ENCODE data around the gene LTBP1. TPM values are rescaled to one million over a fixed set of nuclear protein-coding genes. Genes with fewer than 3 reads are reported as not detected.

The LTBP1 gene
- total RNA-seq, 5 donors from 2014 or later (not counting 1 experiment from before 2014, with no cell fraction given): 0.16 to 0.76 (median 0.43) TPM

GRCh38 chr2:33301355-33301754 is 354.6 kb downstream of the LTBP1 start:
- no peak overlapping the region for H3K4me3 ChIP-seq (ENCODE audit: control insufficient read depth in 1 of 2, extremely low read depth in 1 of 2, low read length in 1 of 2)
- no peak for DNase-seq
- WGBS (ENCODE audit: insufficient coverage): 73% methylated on average over 3 of the region's 3 CpGs
- Mint-ChIP-seq H3K4me1 (no peaks in the 10 kb centered on the region), H3K4me3 (no peak overlapping the region), H3K27me3 (peaks cover 0 to 3% of the 10 kb centered on the region in 2 donors), H3K9me3 (no peaks in the 10 kb centered on the region), H3K36me3 (no peaks in the 10 kb centered on the region), H3K27ac (no peak overlapping the region)
- H3K36me3 ChIP-seq (ENCODE audit: control insufficient read depth in 2 of 2, extremely low read depth in 1 of 2, insufficient read depth in 1 of 2, low read length in 1 of 2): no peaks in the 10 kb centered on the region
- H3K27ac ChIP-seq (ENCODE audit: low read length): no peak overlapping the region
- ATAC-seq (replicated peaks in 1 of 4): no peak
- H3K4me1 ChIP-seq (ENCODE audit: control insufficient read depth in 1 of 2, extremely low read depth in 1 of 2, insufficient read depth in 2 of 2, low read length in 2 of 2): no peaks in the 10 kb centered on the region
- H3K9me3 ChIP-seq: no peaks in the 10 kb centered on the region
- POLR2A ChIA-PET: no interaction called here
- no peaks in the 10 kb centered on the region for H3K27me3 ChIP-seq (replicated peaks in 1 of 2; ENCODE audit: control insufficient read depth in 2 of 2, extremely low read depth in 1 of 2, insufficient read depth in 2 of 2, low read length in 1 of 2)
- CTCF ChIA-PET: no interaction called here

- no peaks in the 10 kb centered on the region for H3K27me3 ChIP-seq (replicated peaks in 1 of 2; ENCODE audit: control insufficient read depth in 2 of 2, extremely low read depth in 1 of 2, insufficient read depth in 2 of 2, low read length in 1 of 2)
- no peak overlapping the region for H3K4me3 Mint-ChIP-seq
- H3K36me3 Mint-ChIP-seq: no peaks in the 10 kb centered on the region
- no peak overlapping the region for H3K27ac ChIP-seq (ENCODE audit: low read length)
- H3K9me3 ChIP-seq: no peaks in the 10 kb centered on the region
- WGBS (ENCODE audit: insufficient coverage): no CpG with 5 or more reads among the region's 2 CpGs
- H3K4me1 Mint-ChIP-seq: no peaks in the 10 kb centered on the region
- H3K4me1 ChIP-seq (ENCODE audit: control insufficient read depth in 1 of 2, extremely low read depth in 1 of 2, insufficient read depth in 2 of 2, low read length in 2 of 2): no peaks in the 10 kb centered on the region
- peaks cover 0 to 3% of the 10 kb centered on the region in 2 donors for H3K27me3 Mint-ChIP-seq
- H3K4me3 ChIP-seq (ENCODE audit: control insufficient read depth in 1 of 2, extremely low read depth in 1 of 2, low read length in 1 of 2): no peak overlapping the region
- POLR2A ChIA-PET: no interaction called here
- ATAC-seq (replicated peaks in 1 of 4) (no peak), DNase-seq (no peak)
- CTCF ChIA-PET: no interaction called here
- H3K27ac Mint-ChIP-seq: no peak overlapping the region
- no peaks in the 10 kb centered on the region for H3K36me3 ChIP-seq (ENCODE audit: control insufficient read depth in 2 of 2, extremely low read depth in 1 of 2, insufficient read depth in 1 of 2, low read length in 1 of 2)
- no peaks in the 10 kb centered on the region for H3K9me3 Mint-ChIP-seq
Observed at GRCh38 chr2:33302348-33302747, 355.6 kb downstream of the LTBP1 start.

- 89% methylated on average over 7 of the region's 10 CpGs for WGBS (ENCODE audit: insufficient coverage)
- H3K9me3 ChIP-seq: no peaks in the 10 kb centered on the region
- Mint-ChIP-seq H3K36me3 (no peaks in the 10 kb centered on the region), H3K27me3 (peaks cover 0 to 3% of the 10 kb centered on the region in 2 donors), H3K4me1 (no peaks in the 10 kb centered on the region), H3K9me3 (no peaks in the 10 kb centered on the region), H3K4me3 (no peak overlapping the region), H3K27ac (no peak overlapping the region)
- ChIA-PET CTCF (no interaction called here), POLR2A (no interaction called here)
- H3K27ac ChIP-seq (ENCODE audit: low read length): no peak overlapping the region
- no peaks in the 10 kb centered on the region for H3K4me1 ChIP-seq (ENCODE audit: control insufficient read depth in 1 of 2, extremely low read depth in 1 of 2, insufficient read depth in 2 of 2, low read length in 2 of 2)
- H3K27me3 ChIP-seq (replicated peaks in 1 of 2; ENCODE audit: control insufficient read depth in 2 of 2, extremely low read depth in 1 of 2, insufficient read depth in 2 of 2, low read length in 1 of 2): no peaks in the 10 kb centered on the region
- no peak overlapping the region for H3K4me3 ChIP-seq (ENCODE audit: control insufficient read depth in 1 of 2, extremely low read depth in 1 of 2, low read length in 1 of 2)
- DNase-seq (no peak), ATAC-seq (replicated peaks in 1 of 4) (no peak)
- H3K36me3 ChIP-seq (ENCODE audit: control insufficient read depth in 2 of 2, extremely low read depth in 1 of 2, insufficient read depth in 1 of 2, low read length in 1 of 2): no peaks in the 10 kb centered on the region
Observed at GRCh38 chr2:33304032-33304864, 357.5 kb downstream of the LTBP1 start.

GRCh38 chr2:33307659-33308270 is 361.0 kb downstream of the LTBP1 start:
- Mint-ChIP-seq H3K36me3 (no peaks in the 10 kb centered on the region), H3K27ac (no peak overlapping the region), H3K27me3 (peaks cover 0 to 4% of the 10 kb centered on the region in 2 donors), H3K9me3 (no peaks in the 10 kb centered on the region), H3K4me1 (no peaks in the 10 kb centered on the region), H3K4me3 (no peak overlapping the region)
- ATAC-seq (replicated peaks in 1 of 4) (no peak), DNase-seq (no peak)
- H3K4me3 ChIP-seq (ENCODE audit: control insufficient read depth in 1 of 2, extremely low read depth in 1 of 2, low read length in 1 of 2): no peak overlapping the region
- H3K36me3 ChIP-seq (ENCODE audit: control insufficient read depth in 2 of 2, extremely low read depth in 1 of 2, insufficient read depth in 1 of 2, low read length in 1 of 2): no peaks in the 10 kb centered on the region
- ChIA-PET POLR2A (no interaction called here), CTCF (no interaction called here)
- H3K4me1 ChIP-seq (ENCODE audit: control insufficient read depth in 1 of 2, extremely low read depth in 1 of 2, insufficient read depth in 2 of 2, low read length in 2 of 2): no peaks in the 10 kb centered on the region
- H3K9me3 ChIP-seq: no peaks in the 10 kb centered on the region
- 80% methylated on average over 3 of the region's 9 CpGs for WGBS (ENCODE audit: insufficient coverage)
- H3K27me3 ChIP-seq (replicated peaks in 1 of 2; ENCODE audit: control insufficient read depth in 2 of 2, extremely low read depth in 1 of 2, insufficient read depth in 2 of 2, low read length in 1 of 2): no peaks in the 10 kb centered on the region
- H3K27ac ChIP-seq (ENCODE audit: low read length): no peak overlapping the region

- DNase-seq (no peak), ATAC-seq (replicated peaks in 1 of 4) (no peak)
- Histone ChIP-seq H3K36me3 (ENCODE audit: control insufficient read depth in 2 of 2, extremely low read depth in 1 of 2, insufficient read depth in 1 of 2, low read length in 1 of 2) (no peaks in the 10 kb centered on the region), H3K27ac (ENCODE audit: low read length) (no peak overlapping the region), H3K27me3 (replicated peaks in 1 of 2; ENCODE audit: control insufficient read depth in 2 of 2, extremely low read depth in 1 of 2, insufficient read depth in 2 of 2, low read length in 1 of 2) (no peaks in the 10 kb centered on the region), H3K4me1 (ENCODE audit: control insufficient read depth in 1 of 2, extremely low read depth in 1 of 2, insufficient read depth in 2 of 2, low read length in 2 of 2) (no peaks in the 10 kb centered on the region), H3K4me3 (ENCODE audit: control insufficient read depth in 1 of 2, extremely low read depth in 1 of 2, low read length in 1 of 2) (no peak overlapping the region), H3K9me3 (no peaks in the 10 kb centered on the region)
- Mint-ChIP-seq H3K36me3 (no peaks in the 10 kb centered on the region), H3K27ac (no peak overlapping the region), H3K27me3 (peaks cover 3 to 4% of the 10 kb centered on the region in 2 donors), H3K4me3 (no peak overlapping the region), H3K9me3 (no peaks in the 10 kb centered on the region), H3K4me1 (no peaks in the 10 kb centered on the region)
- CTCF ChIA-PET: no interaction called here
- WGBS (ENCODE audit: insufficient coverage): no CpG with 5 or more reads among the region's 4 CpGs
- POLR2A ChIA-PET: no interaction called here
Observed at GRCh38 chr2:33312355-33312754, 365.6 kb downstream of the LTBP1 start.

GRCh38 chr2:33313039-33313438 is 366.3 kb downstream of the LTBP1 start:
- no peaks in the 10 kb centered on the region for H3K9me3 Mint-ChIP-seq
- no peak overlapping the region for H3K27ac Mint-ChIP-seq
- H3K4me1 Mint-ChIP-seq: no peaks in the 10 kb centered on the region
- no peak for DNase-seq
- Histone ChIP-seq H3K9me3 (no peaks in the 10 kb centered on the region), H3K27ac (ENCODE audit: low read length) (no peak overlapping the region), H3K4me3 (ENCODE audit: control insufficient read depth in 1 of 2, extremely low read depth in 1 of 2, low read length in 1 of 2) (no peak overlapping the region), H3K27me3 (replicated peaks in 1 of 2; ENCODE audit: control insufficient read depth in 2 of 2, extremely low read depth in 1 of 2, insufficient read depth in 2 of 2, low read length in 1 of 2) (no peaks in the 10 kb centered on the region), H3K4me1 (ENCODE audit: control insufficient read depth in 1 of 2, extremely low read depth in 1 of 2, insufficient read depth in 2 of 2, low read length in 2 of 2) (no peaks in the 10 kb centered on the region), H3K36me3 (ENCODE audit: control insufficient read depth in 2 of 2, extremely low read depth in 1 of 2, insufficient read depth in 1 of 2, low read length in 1 of 2) (no peaks in the 10 kb centered on the region)
- CTCF ChIA-PET: no interaction called here
- no peak overlapping the region for H3K4me3 Mint-ChIP-seq
- WGBS (ENCODE audit: insufficient coverage): 77% methylated on average over 3 of the region's 3 CpGs
- H3K27me3 Mint-ChIP-seq: peaks cover 3 to 4% of the 10 kb centered on the region in 2 donors
- no peak for ATAC-seq (replicated peaks in 1 of 4)
- POLR2A ChIA-PET: no interaction called here
- no peaks in the 10 kb centered on the region for H3K36me3 Mint-ChIP-seq

All from T-cell (primary cell).